Loucy (cell line): ENCODE measurements around the gene TMEM208.

ENCODE experiments used
- H2AFZ ChIP-seq: fragments of 200-600 bp; sonication (generic); 2 replicates; pipeline ENCODE4 v1.6.0; 2016; ENCODE audit warnings: antibody characterized with exemption, mild to moderate bottlenecking, low read length, moderate library complexity
- H3F3A ChIP-seq: fragments of 200-600 bp; 2 replicates; pipeline ENCODE4 v1.6.0; 2016; ENCODE audit warnings: antibody characterized with exemption, low read depth, mild to moderate bottlenecking
- H3K27me3 ChIP-seq: fragments of 200-600 bp; sonication (generic); 2 replicates; pipeline ENCODE4 v1.6.1; 2014; ENCODE audit warnings: low read length, mild to moderate bottlenecking; ENCODE audit not compliant: insufficient read depth, poor library complexity, severe bottlenecking
- H3K36me3 ChIP-seq: fragments of 200-600 bp; sonication (generic); 2 replicates; pipeline ENCODE4 v1.6.1; 2016; ENCODE audit warnings: low read length; ENCODE audit not compliant: insufficient read depth
- H3K4me1 ChIP-seq: fragments of 200-600 bp; sonication (generic); 2 replicates; pipeline ENCODE4 v1.5.1; 2014; ENCODE audit warnings: low read length, mild to moderate bottlenecking; ENCODE audit not compliant: insufficient read depth, poor library complexity, severe bottlenecking
- H3K4me2 ChIP-seq: fragments of 200-600 bp; sonication (generic); 2 replicates; pipeline ENCODE4 v1.6.0; 2014; ENCODE audit warnings: antibody characterized with exemption, low read length, low read depth, mild to moderate bottlenecking; ENCODE audit not compliant: poor library complexity, severe bottlenecking
- H3K4me3 ChIP-seq: fragments of 200-600 bp; sonication (generic); 2 replicates; pipeline ENCODE4 v1.5.1; 2014; ENCODE audit warnings: low read length, mild to moderate bottlenecking, mixed read lengths; ENCODE audit not compliant: poor library complexity, severe bottlenecking
- H3K79me2 ChIP-seq: fragments of 200-600 bp; sonication (generic); 2 replicates; pipeline ENCODE4 v1.6.1; 2014; ENCODE audit warnings: low read length; ENCODE audit not compliant: insufficient read depth
- H3K9ac ChIP-seq: fragments of 200-600 bp; sonication (generic); 2 replicates; pipeline ENCODE4 v1.6.0; 2014; ENCODE audit warnings: mild to moderate bottlenecking, low read depth, low read length, moderate library complexity; ENCODE audit not compliant: poor library complexity, severe bottlenecking
- H3K9me2 ChIP-seq: fragments of 200-600 bp; sonication (generic); replicated peaks from 2 replicates; pipeline ENCODE4 v1.6.1; 2016; ENCODE audit warnings: low read depth, low read length, mixed read lengths
- H3K9me3 ChIP-seq: fragments of 200-600 bp; sonication (generic); 2 replicates; pipeline ENCODE4 v1.6.1; 2014; ENCODE audit warnings: mild to moderate bottlenecking, antibody characterized with exemption, low read length, low read depth; ENCODE audit not compliant: insufficient read depth
- H4K20me1 ChIP-seq: fragments of 200-600 bp; sonication (generic); 2 replicates; pipeline ENCODE4 v1.6.0; 2014; ENCODE audit warnings: antibody characterized with exemption, low read length, mild to moderate bottlenecking; ENCODE audit not compliant: insufficient read depth, poor library complexity, severe bottlenecking
- EZH2phosphoT487 ChIP-seq: fragments of 200-600 bp; IDR thresholded peaks from 2 replicates; pipeline ENCODE4 v1.6.1; 2018; ENCODE audit warnings: antibody characterized with exemption, mild to moderate bottlenecking, moderate library complexity, borderline replicate concordance
- TF ChIP-seq, protein P1 (sequence below): fragments of 200-600 bp; sonication (generic); conservative IDR thresholded peaks from 2 replicates; pipeline ENCODE4 v1.5.1; 2014; ENCODE audit warnings: mild to moderate bottlenecking, antibody characterized with exemption, low read length

TMEM208 gene

DNA sequence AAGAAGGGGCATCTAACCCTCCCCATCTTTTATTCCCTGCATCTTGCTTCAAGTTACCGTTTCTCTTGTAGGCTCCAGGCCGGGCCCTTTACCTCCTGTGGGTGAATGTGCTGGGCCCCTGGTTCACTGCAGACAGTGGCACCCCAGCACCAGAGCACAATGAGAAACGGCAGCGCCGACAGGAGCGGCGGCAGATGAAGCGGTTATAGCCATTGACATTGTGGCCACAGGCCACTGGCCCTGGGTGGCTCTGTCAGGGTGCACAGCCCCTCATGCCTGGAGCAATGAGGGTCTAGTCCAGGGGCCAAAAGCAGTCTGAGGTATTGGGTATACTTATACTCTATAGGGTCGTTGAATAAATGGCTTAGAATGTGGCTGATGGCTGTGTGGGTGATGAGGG lies 2.0 kb downstream of the TMEM208 start:
- Histone ChIP-seq H3K9me3 (no peaks in the 10 kb centered on the region), H3K79me2 (peaks cover 21% of the 10 kb centered on the region), H3K4me2 (no peak overlapping the region), H3F3A (peaks cover 6% of the 10 kb centered on the region), H4K20me1 (peaks cover 8% of the 10 kb centered on the region), H3K4me1 (peaks cover 36% of the 10 kb centered on the region), H3K27me3 (no peaks in the 10 kb centered on the region), H3K4me3 (no peak overlapping the region), H3K9me2 (no peaks in the 10 kb centered on the region), H2AFZ (no peak overlapping the region), H3K36me3 (peaks cover 40% of the 10 kb centered on the region; the same call in 1 of the 2 replicates), H3K9ac (no peak overlapping the region)
- TF ChIP-seq, protein P1, sequence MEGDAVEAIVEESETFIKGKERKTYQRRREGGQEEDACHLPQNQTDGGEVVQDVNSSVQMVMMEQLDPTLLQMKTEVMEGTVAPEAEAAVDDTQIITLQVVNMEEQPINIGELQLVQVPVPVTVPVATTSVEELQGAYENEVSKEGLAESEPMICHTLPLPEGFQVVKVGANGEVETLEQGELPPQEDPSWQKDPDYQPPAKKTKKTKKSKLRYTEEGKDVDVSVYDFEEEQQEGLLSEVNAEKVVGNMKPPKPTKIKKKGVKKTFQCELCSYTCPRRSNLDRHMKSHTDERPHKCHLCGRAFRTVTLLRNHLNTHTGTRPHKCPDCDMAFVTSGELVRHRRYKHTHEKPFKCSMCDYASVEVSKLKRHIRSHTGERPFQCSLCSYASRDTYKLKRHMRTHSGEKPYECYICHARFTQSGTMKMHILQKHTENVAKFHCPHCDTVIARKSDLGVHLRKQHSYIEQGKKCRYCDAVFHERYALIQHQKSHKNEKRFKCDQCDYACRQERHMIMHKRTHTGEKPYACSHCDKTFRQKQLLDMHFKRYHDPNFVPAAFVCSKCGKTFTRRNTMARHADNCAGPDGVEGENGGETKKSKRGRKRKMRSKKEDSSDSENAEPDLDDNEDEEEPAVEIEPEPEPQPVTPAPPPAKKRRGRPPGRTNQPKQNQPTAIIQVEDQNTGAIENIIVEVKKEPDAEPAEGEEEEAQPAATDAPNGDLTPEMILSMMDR, result no peak
- TF ChIP-seq EZH2phosphoT487, result no peak

DNA sequence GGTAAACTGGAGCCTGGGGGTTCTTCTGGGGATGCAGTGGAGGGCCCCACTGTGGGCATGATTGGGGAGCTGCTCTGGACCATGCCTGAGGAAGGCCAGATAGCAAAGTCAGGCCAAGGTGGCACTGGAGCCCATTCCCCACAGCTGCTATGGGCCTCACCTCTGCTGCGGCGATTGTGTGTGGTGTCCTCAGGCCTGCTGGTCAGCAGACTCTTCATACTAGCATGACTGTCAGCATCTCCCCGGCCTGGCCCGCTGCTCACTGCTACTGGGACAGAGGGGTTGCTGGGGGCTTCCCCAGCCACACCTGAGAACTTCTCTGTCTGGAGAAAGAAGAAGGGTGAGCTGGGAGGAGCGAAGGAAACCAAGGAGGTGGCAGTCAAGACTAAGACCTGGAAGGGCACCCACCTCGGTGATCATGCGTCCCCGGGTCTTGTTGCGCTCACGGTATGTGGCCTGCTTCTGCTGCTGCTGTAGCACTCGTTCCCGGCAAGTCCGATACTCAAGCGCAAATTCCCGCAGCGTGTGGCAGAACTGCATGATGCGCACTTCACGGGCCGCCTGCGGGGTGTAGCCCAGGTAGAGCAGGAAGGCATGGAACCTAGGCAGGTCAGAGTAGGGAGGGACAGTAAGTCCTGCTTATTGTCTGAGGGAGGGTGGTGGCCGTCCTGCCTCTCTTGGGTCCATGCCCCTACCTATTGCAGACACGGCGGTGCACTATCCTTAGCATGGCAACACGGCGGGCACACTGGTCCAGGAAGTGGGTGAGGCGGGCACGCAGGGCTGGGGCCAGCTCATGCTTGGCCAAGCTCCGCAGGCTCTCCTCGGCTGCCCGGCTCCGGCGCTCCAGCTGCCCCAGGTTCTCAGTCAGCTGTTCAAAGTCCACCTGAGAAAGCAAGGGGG lies 3.2 kb downstream of the TMEM208 start:
- H3F3A ChIP-seq, result no peaks in the 10 kb centered on the region; the same call in 1 of the 2 replicates
- peaks cover 46% of the 10 kb centered on the region; the same call in 1 of the 2 replicates for H3K36me3 ChIP-seq
- H3K27me3 ChIP-seq, result no peaks in the 10 kb centered on the region
- H4K20me1 ChIP-seq, result peaks cover 8% of the 10 kb centered on the region
- no peaks in the 10 kb centered on the region for H3K9me2 ChIP-seq
- H3K9me3 ChIP-seq, result no peaks in the 10 kb centered on the region
- TF ChIP-seq, protein P1, result no peak
- no peak for TF ChIP-seq EZH2phosphoT487
- H3K9ac ChIP-seq, result no peak overlapping the region
- no peak overlapping the region for H2AFZ ChIP-seq
- H3K79me2 ChIP-seq, result peaks cover 21% of the 10 kb centered on the region
- H3K4me2 ChIP-seq, result no peak overlapping the region
- H3K4me3 ChIP-seq, result no peak overlapping the region
- H3K4me1 ChIP-seq, result peaks cover 24% of the 10 kb centered on the region

DNA sequence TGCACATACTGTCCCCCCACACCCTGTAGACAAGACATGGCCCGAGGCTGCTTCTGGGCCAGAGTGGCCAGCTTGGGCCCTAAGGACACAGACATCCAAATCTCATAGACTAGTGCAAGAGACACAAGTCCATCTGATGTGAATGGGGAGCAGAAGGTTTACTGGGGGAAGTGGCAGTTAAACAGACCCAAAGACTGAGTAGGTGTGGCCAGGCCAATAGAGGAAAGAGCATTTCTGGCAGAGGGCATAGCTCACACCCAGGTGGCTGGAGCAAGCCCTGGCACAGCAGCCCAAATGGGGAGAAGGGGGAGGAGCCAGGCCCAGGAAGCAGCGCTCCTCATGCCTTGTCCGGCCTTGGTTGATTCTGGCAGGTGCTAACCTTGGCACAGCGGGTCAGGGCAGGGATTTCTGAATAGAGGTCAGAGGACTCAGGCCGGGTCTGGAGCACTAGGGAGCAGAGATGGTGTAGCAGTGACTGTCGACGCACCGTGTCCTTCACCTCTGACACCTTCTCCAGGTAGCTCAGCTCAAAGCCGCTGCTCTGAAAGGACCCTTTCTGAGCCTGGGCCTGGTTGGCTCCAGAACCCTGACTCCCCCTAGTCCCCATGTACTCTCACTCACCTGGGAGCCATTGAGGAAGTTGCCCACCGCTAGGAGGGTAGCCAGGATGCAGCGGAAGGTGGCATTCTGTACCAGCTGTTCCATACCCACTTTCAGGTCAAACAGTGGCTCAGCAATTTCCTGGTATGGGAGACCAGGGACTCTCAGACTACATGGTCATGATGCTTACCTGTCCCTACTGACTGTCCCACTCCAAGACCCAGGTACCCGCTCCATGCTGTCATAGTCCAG lies 4.1 kb downstream of the TMEM208 start:
- Histone ChIP-seq H2AFZ (no peak overlapping the region), H4K20me1 (peaks cover 8% of the 10 kb centered on the region), H3K9me2 (no peaks in the 10 kb centered on the region), H3K9ac (no peak overlapping the region), H3K4me3 (no peak overlapping the region), H3K4me1 (peaks cover 15% of the 10 kb centered on the region), H3K27me3 (no peaks in the 10 kb centered on the region), H3K79me2 (peaks cover 21% of the 10 kb centered on the region), H3F3A (no peaks in the 10 kb centered on the region; the same call in 1 of the 2 replicates), H3K36me3 (peaks cover 52% of the 10 kb centered on the region; the same call in 1 of the 2 replicates), H3K4me2 (no peak overlapping the region), H3K9me3 (no peaks in the 10 kb centered on the region)
- TF ChIP-seq, protein P1, result no peak
